ENCODE results near the gene HTT. TPM values are rescaled to one million over a fixed set of nuclear protein-coding genes. Genes with fewer than 3 reads are reported as not detected.

HTT gene
- total and polyA plus RNA-seq, 9 of the 15 experiments (the other 6 are each of a cell fraction or from before 2014, with no cell fraction given), result 0.66 to 31.6 (median 14.7) TPM

- TF ChIP-seq ZBTB40 (IDR thresholded peaks at IDR 0.05), result no peak
- no peak for TF ChIP-seq ZBTB40 (CRISPR knock-in tag; IDR thresholded peaks at IDR 0.05)
- TF ChIP-seq SAP30 (IDR thresholded peaks at IDR 0.05; ENCODE audit: borderline replicate concordance, insufficient read depth, low read depth, low read length, poor library complexity, severe bottlenecking), result peak; percentile 8
- TF ChIP-seq ARID3B (CRISPR knock-in tag; IDR thresholded peaks at IDR 0.05; ENCODE audit: borderline replicate concordance), result no peak
- TF ChIP-seq TGIF2 (CRISPR knock-in tag; IDR thresholded peaks at IDR 0.05), result no peak
- no peak for TF ChIP-seq NFXL1 (CRISPR knock-in tag; IDR thresholded peaks at IDR 0.05)
- TF ChIP-seq ZNF707 (CRISPR knock-in tag; conservative IDR thresholded peaks at IDR 0.05), result no peak
- TF ChIP-seq SIN3B (IDR thresholded peaks at IDR 0.05; ENCODE audit: low read depth), result no peak
- TF ChIP-seq ZNF12 (CRISPR knock-in tag; IDR thresholded peaks at IDR 0.05), result no peak
- TF ChIP-seq GTF2B (IDR thresholded peaks at IDR 0.05; ENCODE audit: extremely low read depth, insufficient read length), result no peak
- no peak for TF ChIP-seq CEBPZ (IDR thresholded peaks at IDR 0.05; ENCODE audit: borderline replicate concordance, low read depth, low read length)
These were observed 1.1 kb upstream of the HTT start (continued) for GRCh38 chr4:3073158-3074077.
